ENCODE data around the gene DLK2.
"Not testable (repeated sequence)": the region's sequence is repeated elsewhere in the genome, so short reads cannot be mapped to it uniquely, and the experiment has no call there.

Gene DLK2

GRCh38 chr6:43461936-43462335 lies 6.6 kb upstream of the DLK2 start:
- no peak for TF ChIP-seq ZFX (IDR thresholded peaks at IDR 0.05; ENCODE audit: borderline replicate concordance)
- TF ChIP-seq CTCF (IDR thresholded peaks at IDR 0.05), result no peak

GRCh38 chr6:43460032-43460431 lies 4.7 kb upstream of the DLK2 start:
- no peak overlapping the region for H3K27ac ChIP-seq
- TF ChIP-seq CTCF (IDR thresholded peaks at IDR 0.05), result no peak
- no peak for TF ChIP-seq ZFX (IDR thresholded peaks at IDR 0.05; ENCODE audit: borderline replicate concordance)

More at GRCh38 chr6:43461936-43462335, 6.6 kb upstream of the DLK2 start:
- no peak overlapping the region for H3K27ac ChIP-seq

- H3K27ac ChIP-seq, result no peak overlapping the region
- TF ChIP-seq ZFX (IDR thresholded peaks at IDR 0.05; ENCODE audit: borderline replicate concordance) (no peak), CTCF (IDR thresholded peaks at IDR 0.05) (no peak)
Observed at GRCh38 chr6:43459535-43459934, 4.2 kb upstream of the DLK2 start.

- not testable (repeated sequence) for H3K27ac ChIP-seq
Observed at GRCh38 chr6:43458154-43458553, 2.8 kb upstream of the DLK2 start.

- no peak overlapping the region for H3K27ac ChIP-seq
- TF ChIP-seq CTCF (IDR thresholded peaks at IDR 0.05), result peak; percentile 52
- no peak for TF ChIP-seq ZFX (IDR thresholded peaks at IDR 0.05; ENCODE audit: borderline replicate concordance)
Observed at GRCh38 chr6:43457643-43458042, 2.3 kb upstream of the DLK2 start.

- peak; percentile 78 for TF ChIP-seq CTCF (IDR thresholded peaks at IDR 0.05)
- TF ChIP-seq ZFX (IDR thresholded peaks at IDR 0.05; ENCODE audit: borderline replicate concordance), result no peak
- no peak overlapping the region for H3K27ac ChIP-seq
Observed at GRCh38 chr6:43454696-43455530, 435 bp downstream of the DLK2 start.

GRCh38 chr6:43454290-43454695 lies 1.1 kb downstream of the DLK2 start:
- TF ChIP-seq ZFX (IDR thresholded peaks at IDR 0.05; ENCODE audit: borderline replicate concordance) (no peak), CTCF (IDR thresholded peaks at IDR 0.05) (peak; percentile 93; the same call in 1 of the 2 replicates)
- no peak overlapping the region for H3K27ac ChIP-seq

Data from 22Rv1 (cell line).